H1 (cell line): ENCODE measurements around the gene APOC4. TPM values are rescaled to one million over a fixed set of nuclear protein-coding genes. Genes with fewer than 3 reads are reported as not detected.

Source experiments
- CTCF ChIA-PET: fragments of 300-600 bp; sonication (Branson Sonifier 250); formaldehyde crosslinking; loops from one replicate; lab custom pipeline; 2021; ENCODE audit not compliant: partially characterized antibody; lab: Charles Lee
- POLR2A ChIA-PET: fragments of 300-600 bp; sonication (Branson Sonifier 250); formaldehyde crosslinking; loops from one replicate; lab custom pipeline; 2021; ENCODE audit warnings: inconsistent platforms; ENCODE audit not compliant: partially characterized antibody; lab: Charles Lee
- DNase-seq, 2 experiments: peaks; one replicate each; pipeline versions ENCODE4 v3.0.0 to v3.0.0-alpha.2; 2010 to 2022; ENCODE audit warnings: low spot score in 2 of 2, low read depth in 1 of 2, mixed read lengths in 1 of 2
- FAIRE-seq: peaks from 2 replicates; lab custom pipeline; 2011; peaks lifted over from hg19 to GRCh38; lab: Jason Lieb, UNC
- H2AFZ ChIP-seq: 2 replicates; pipeline ENCODE4 v1.8.1; 2012; ENCODE audit warnings: low read length, inconsistent platforms
- H2AK5ac ChIP-seq: 2 replicates; pipeline ENCODE4 v1.6.1; 2013; ENCODE audit warnings: low read depth, low read length
- H2BK120ac ChIP-seq: replicated peaks from 2 replicates; pipeline ENCODE3; 2013; ENCODE audit warnings: low read depth, low read length, inconsistent platforms
- H2BK12ac ChIP-seq: 2 replicates; pipeline ENCODE4 v1.6.1; 2013; ENCODE audit warnings: low read depth, low read length
- H2BK15ac ChIP-seq: 2 replicates; pipeline ENCODE4 v1.6.1; 2013; ENCODE audit warnings: low read length
- H2BK20ac ChIP-seq: 2 replicates; pipeline ENCODE4 v1.6.1; 2013; ENCODE audit warnings: low read length
- H2BK5ac ChIP-seq: 2 replicates; pipeline ENCODE4 v1.6.1; 2013; ENCODE audit warnings: low read depth, low read length
- H3K14ac ChIP-seq: 2 replicates; pipeline ENCODE4 v1.6.1; 2013; ENCODE audit warnings: inconsistent platforms; ENCODE audit not compliant: insufficient read length
- H3K18ac ChIP-seq: 2 replicates; pipeline ENCODE4 v1.6.1; 2013; ENCODE audit warnings: low read length; ENCODE audit errors: extremely low read depth
- H3K23ac ChIP-seq: 2 replicates; pipeline ENCODE4 v1.6.1; 2013; ENCODE audit warnings: inconsistent platforms; ENCODE audit not compliant: insufficient read length
- H3K23me2 ChIP-seq: 2 replicates; pipeline ENCODE4 v1.6.1; 2013; ENCODE audit warnings: low read depth, low read length
- H3K27ac ChIP-seq: 2 replicates; pipeline ENCODE4 v1.6.1; 2011; ENCODE audit warnings: low read depth, low read length, inconsistent platforms
- H3K27me3 ChIP-seq, 4 experiments: replicated peaks in 1 of 4; 1 replicate in 1 of 4; 2 replicates in 3 of 4; pipeline versions ENCODE4 v1.6.1 to v1.8.1; 2011 to 2013; ENCODE audit warnings: low read length in 3 of 4, mild to moderate bottlenecking in 3 of 4, inconsistent platforms in 2 of 4, mixed read lengths in 2 of 4, moderate library complexity in 1 of 4; ENCODE audit not compliant: control insufficient read depth in 3 of 4, insufficient read depth in 3 of 4; ENCODE audit errors: extremely low read depth in 1 of 4
- H3K36me3 ChIP-seq, 4 experiments: 2 replicates each; pipeline versions ENCODE4 v1.6.1 to v1.8.1; 2011 to 2013; ENCODE audit warnings: mild to moderate bottlenecking in 4 of 4, low read length in 3 of 4, moderate library complexity in 2 of 4, control low read depth in 1 of 4, inconsistent platforms in 1 of 4; ENCODE audit not compliant: insufficient read depth in 4 of 4, control insufficient read depth in 2 of 4
- H3K4ac ChIP-seq: replicated peaks from 2 replicates; pipeline ENCODE3; 2013; ENCODE audit warnings: low read length, low read depth, mixed read lengths, inconsistent platforms; ENCODE audit not compliant: insufficient read length
- H3K4me1 ChIP-seq, 4 experiments: replicated peaks in 1 of 4; 1 replicate in 1 of 4; 2 replicates in 3 of 4; pipeline versions ENCODE4 v1.6.1 to v1.8.1; 2011 to 2013; ENCODE audit warnings: low read length in 3 of 4, inconsistent platforms in 2 of 4, mixed read lengths in 1 of 4; ENCODE audit not compliant: insufficient read depth in 4 of 4, control insufficient read depth in 3 of 4
- H3K4me2 ChIP-seq, 2 experiments: 2 replicates each; pipeline versions ENCODE4 v1.6.1 to v1.8.1; 2011 to 2013; ENCODE audit warnings: low read depth in 2 of 2, low read length in 2 of 2, control low read depth in 1 of 2, inconsistent platforms in 1 of 2, mild to moderate bottlenecking in 1 of 2; ENCODE audit not compliant: insufficient read depth in 1 of 2
- H3K4me3 ChIP-seq, 4 experiments: fragments of 200-600, 300-600 bp in 1 of 4; sonication (generic), shearing (Covaris generic), sonication (Bioruptor Twin) in 1 of 4; 2 replicates each; pipeline versions ENCODE4 v1.5.1 to v1.8.1; 2011 to 2016; ENCODE audit warnings: low read length in 4 of 4, low read depth in 3 of 4, control low read depth in 2 of 4, inconsistent platforms in 2 of 4, mild to moderate bottlenecking in 2 of 4, mixed read lengths in 1 of 4, moderate library complexity in 1 of 4; ENCODE audit not compliant: insufficient read depth in 2 of 4; ENCODE audit errors: extremely low read depth in 1 of 4
- H3K56ac ChIP-seq: replicated peaks from 2 replicates; pipeline ENCODE3; 2013; ENCODE audit warnings: low read depth, mild to moderate bottlenecking, mixed read lengths, low read length, inconsistent platforms; ENCODE audit not compliant: insufficient read length
- H3K79me1 ChIP-seq: 2 replicates; pipeline ENCODE4 v1.6.1; 2013; ENCODE audit warnings: low read depth, low read length, control low read depth
- H3K79me2 ChIP-seq, 2 experiments: 2 replicates each; pipeline versions ENCODE4 v1.6.1 to v1.8.1; 2012 to 2013; ENCODE audit warnings: low read length in 2 of 2, mild to moderate bottlenecking in 2 of 2, inconsistent platforms in 1 of 2; ENCODE audit not compliant: insufficient read depth in 2 of 2, control insufficient read depth in 1 of 2
- H3K9ac ChIP-seq, 4 experiments: replicated peaks in 1 of 4; 1 replicate in 1 of 4; 2 replicates in 3 of 4; pipeline versions ENCODE4 v1.6.1 to v1.8.1; 2011 to 2013; ENCODE audit warnings: low read depth in 3 of 4, low read length in 3 of 4, control low read depth in 2 of 4, mild to moderate bottlenecking in 2 of 4, moderate library complexity in 2 of 4, inconsistent platforms in 1 of 4; ENCODE audit errors: extremely low read depth in 1 of 4
- H3K9me3 ChIP-seq, 2 experiments: 2 replicates each; pipeline versions ENCODE4 v1.6.1 to v1.8.1; 2012 to 2013; ENCODE audit warnings: mild to moderate bottlenecking in 2 of 2, moderate library complexity in 2 of 2, control low read depth in 1 of 2, inconsistent platforms in 1 of 2, low read depth in 1 of 2, low read length in 1 of 2, mixed read lengths in 1 of 2; ENCODE audit not compliant: insufficient read depth in 2 of 2
- H4K20me1 ChIP-seq, 2 experiments: replicated peaks in 1 of 2; 2 replicates each; pipeline versions ENCODE3 to v1.8.1; 2011 to 2013; ENCODE audit warnings: inconsistent platforms in 2 of 2, low read length in 2 of 2, mild to moderate bottlenecking in 1 of 2; ENCODE audit not compliant: insufficient read depth in 2 of 2, control insufficient read depth in 1 of 2
- H4K5ac ChIP-seq: 2 replicates; pipeline ENCODE4 v1.6.1; 2013; ENCODE audit warnings: low read length, low read depth, mixed read lengths, inconsistent platforms; ENCODE audit not compliant: insufficient read length
- H4K8ac ChIP-seq: 2 replicates; pipeline ENCODE4 v1.8.0; 2013; ENCODE audit warnings: mild to moderate bottlenecking, moderate library complexity, low read length, inconsistent platforms; ENCODE audit not compliant: insufficient read depth; ENCODE audit errors: extremely low read depth
- H4K91ac ChIP-seq: replicated peaks from 2 replicates; pipeline ENCODE3; 2013; ENCODE audit warnings: low read length, mixed read lengths, inconsistent platforms; ENCODE audit not compliant: insufficient read length
- KDM1A ChIP-seq: fragments of 200-600, 300-600 bp; sonication (generic); IDR thresholded peaks from 2 replicates; pipeline ENCODE4 v1.7.1; 2016; ENCODE audit warnings: mild to moderate bottlenecking, low read length, borderline replicate concordance
- KDM5A ChIP-seq: fragments of 200-600 bp; IDR thresholded peaks from 2 replicates; pipeline ENCODE4 v1.7.1; 2012; ENCODE audit warnings: mild to moderate bottlenecking, low read length, inconsistent platforms, mixed read lengths
- RAD21 ChIP-seq, 2 experiments: IDR thresholded peaks in 1 of 2; conservative IDR thresholded peaks in 1 of 2; 2 replicates each; pipeline ENCODE4 v1.6.1; 2011; ENCODE audit warnings: low read depth in 2 of 2, low read length in 2 of 2, improper control_type of control experiment in 1 of 2, inconsistent platforms in 1 of 2, mild to moderate bottlenecking in 1 of 2, moderate library complexity in 1 of 2
- TBP ChIP-seq: IDR thresholded peaks from 2 replicates; pipeline ENCODE4 v1.6.1; 2011; ENCODE audit warnings: low read depth, low read length, improper control_type of control experiment
- WGBS, 2 experiments: shearing (Covaris generic) in 1 of 2; methylation state at CpG; one replicate each; pipeline versions ENCODE4 v1.1.6 to v1.1.7; 2013 to 2015; ENCODE audit warnings: low lambda C conversion rate in 2 of 2, mixed read lengths in 2 of 2, inconsistent platforms in 1 of 2, low coverage in 1 of 2, missing lambda C conversion rate in 1 of 2; ENCODE audit not compliant: insufficient replicate concordance in 2 of 2, insufficient coverage in 1 of 2, insufficient read length in 1 of 2; ENCODE audit errors: extremely low coverage in 1 of 2, missing lambda C conversion rate in 1 of 2; 5-methylcytosine and 5-hydroxymethylcytosine counted together
- polyA plus RNA-seq, 7 experiments: library from polyadenylated mRNA; depleted of rRNA in 3 of 7; stranded (reverse) in 5 of 7; unstranded in 2 of 7; fragments of >200 nt in 5 of 7; fragments of 200-250 nt in 2 of 7; gene quantifications; 1 replicate in 5 of 7; 2 replicates in 1 of 7; 4 replicates in 1 of 7; pipeline versions ENCODE4 v1.2.1 to v1.2.3, GENCODE V29; 2011 to 2013; ENCODE audit warnings: missing spikeins in 2 of 7, mixed read lengths in 2 of 7
- total RNA-seq: library from RNA; stranded (reverse); fragmentation: NEBNext Ultra II Directional; extraction: Animal tissue kit (Norgen Biotek cat#: 25700); gene quantifications from 2 replicates; pipeline ENCODE4 v1.2.1, GENCODE V29; 2021
- TF ChIP-seq, protein P1 (sequence below), 3 experiments: IDR thresholded peaks; 1 replicate in 2 of 3; 2 replicates in 1 of 3; pipeline versions ENCODE4 v1.5.1 to v1.6.1; 2011; ENCODE audit warnings: low read length in 3 of 3, mild to moderate bottlenecking in 3 of 3, inconsistent platforms in 2 of 3, low read depth in 1 of 3, moderate library complexity in 1 of 3; ENCODE audit not compliant: insufficient read depth in 1 of 3; ENCODE audit errors: control extremely low read depth in 1 of 3
- TF ChIP-seq, protein P2 (sequence below): IDR thresholded peaks from 2 replicates; pipeline ENCODE4 v1.6.1; 2011; ENCODE audit warnings: low read depth, mild to moderate bottlenecking, low read length; ENCODE audit not compliant: insufficient read depth

Gene APOC4
- total and polyA plus RNA-seq, 2 of the 8 experiments (the other 6 are each of a cell fraction or from before 2014, with no cell fraction given), result not detected

DNA sequence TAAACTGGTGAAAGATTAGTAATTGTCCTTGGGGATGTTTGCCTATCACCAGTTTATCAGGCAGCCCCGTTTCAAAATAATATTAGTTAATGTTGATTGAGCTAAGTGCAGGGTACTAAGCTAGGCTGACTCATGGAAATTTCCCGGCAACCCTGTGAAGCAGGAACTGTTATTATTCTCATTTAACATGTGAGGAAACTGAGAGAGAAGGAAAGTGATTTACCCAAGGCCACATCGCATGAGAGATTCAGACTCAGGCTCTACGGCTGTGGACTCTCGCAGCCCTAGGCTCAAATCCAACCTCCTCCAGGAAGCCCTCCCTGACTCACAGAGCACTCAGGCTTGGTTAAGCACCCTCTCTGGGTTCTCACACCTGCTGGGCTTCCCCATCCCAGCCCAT is 32.8 kb downstream of the APOC4 start:
- Histone ChIP-seq H3K27me3 (no peaks in the 10 kb centered on the region), H3K14ac (no peak overlapping the region), H3K79me1 (no peaks in the 10 kb centered on the region), H3K9me3 (no peaks in the 10 kb centered on the region), H2BK20ac (no peak overlapping the region), H3K4me3 (no peak overlapping the region), H2BK120ac (no peak overlapping the region), H3K79me2 (no peaks in the 10 kb centered on the region; a peak in 1 of 4 replicates), H3K56ac (no peak overlapping the region)
- no peak for DNase-seq
- FAIRE-seq, result no peak
- TF ChIP-seq KDM1A, result no peak
- no peak for TF ChIP-seq RAD21 (IDR thresholded peaks at IDR 0.05 in 1 of 2, conservative IDR thresholded peaks at IDR 0.05 in 1 of 2; ENCODE audit: low read depth in 2 of 2, low read length in 2 of 2)
- TF ChIP-seq, protein P1, sequence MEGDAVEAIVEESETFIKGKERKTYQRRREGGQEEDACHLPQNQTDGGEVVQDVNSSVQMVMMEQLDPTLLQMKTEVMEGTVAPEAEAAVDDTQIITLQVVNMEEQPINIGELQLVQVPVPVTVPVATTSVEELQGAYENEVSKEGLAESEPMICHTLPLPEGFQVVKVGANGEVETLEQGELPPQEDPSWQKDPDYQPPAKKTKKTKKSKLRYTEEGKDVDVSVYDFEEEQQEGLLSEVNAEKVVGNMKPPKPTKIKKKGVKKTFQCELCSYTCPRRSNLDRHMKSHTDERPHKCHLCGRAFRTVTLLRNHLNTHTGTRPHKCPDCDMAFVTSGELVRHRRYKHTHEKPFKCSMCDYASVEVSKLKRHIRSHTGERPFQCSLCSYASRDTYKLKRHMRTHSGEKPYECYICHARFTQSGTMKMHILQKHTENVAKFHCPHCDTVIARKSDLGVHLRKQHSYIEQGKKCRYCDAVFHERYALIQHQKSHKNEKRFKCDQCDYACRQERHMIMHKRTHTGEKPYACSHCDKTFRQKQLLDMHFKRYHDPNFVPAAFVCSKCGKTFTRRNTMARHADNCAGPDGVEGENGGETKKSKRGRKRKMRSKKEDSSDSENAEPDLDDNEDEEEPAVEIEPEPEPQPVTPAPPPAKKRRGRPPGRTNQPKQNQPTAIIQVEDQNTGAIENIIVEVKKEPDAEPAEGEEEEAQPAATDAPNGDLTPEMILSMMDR (IDR thresholded peaks at IDR 0.05; ENCODE audit: control extremely low read depth in 1 of 3, insufficient read depth in 1 of 3, low read depth in 1 of 3, low read length in 3 of 3), result no peak
- no peak for TF ChIP-seq TBP
- TF ChIP-seq, protein P2, sequence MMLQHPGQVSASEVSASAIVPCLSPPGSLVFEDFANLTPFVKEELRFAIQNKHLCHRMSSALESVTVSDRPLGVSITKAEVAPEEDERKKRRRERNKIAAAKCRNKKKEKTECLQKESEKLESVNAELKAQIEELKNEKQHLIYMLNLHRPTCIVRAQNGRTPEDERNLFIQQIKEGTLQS, result no peak
- no peak for TF ChIP-seq KDM5A
- TF ChIP-seq, all 59 proteins: peak for 0
- Histone ChIP-seq H3K4me1 (no peaks in the 10 kb centered on the region), H3K4ac (no peak overlapping the region), H3K36me3 (peaks cover 15 to 54% (median 35%) of the 10 kb centered on the region in 4 experiments), H2AFZ (no peak overlapping the region), H2BK5ac (no peak overlapping the region), H3K4me2 (no peak overlapping the region), H3K27ac (no peak overlapping the region), H3K23me2 (no peaks in the 10 kb centered on the region), H2BK15ac (no peak overlapping the region), H4K8ac (no peak overlapping the region), H4K91ac (no peak overlapping the region), H4K5ac (no peak overlapping the region), H4K20me1 (peaks cover 2 to 6% of the 10 kb centered on the region in 2 experiments), H3K9ac (no peak overlapping the region), H3K23ac (no peak overlapping the region), H3K18ac (no peak overlapping the region), H2AK5ac (no peak overlapping the region), H2BK12ac (no peak overlapping the region)
- WGBS, 2 experiments, result 95% methylated on average over 5 of the region's 5 CpGs; no CpG with 5 or more reads in 1 of the 2 experiments
- ChIA-PET CTCF (interaction anchor here (1.1 to 4.3 kb wide), 4 partner anchors 8 to 14 kb away, joined by 3 to 28 read pairs (median 6); no protein-coding TSS in a partner anchor), POLR2A (interaction anchor here (1.2 kb wide), 2 partner anchors 76 to 79 kb away, joined by 3 read pairs; no protein-coding TSS in a partner anchor)
